Retina (tissue), 1 donor: ENCODE measurements around the gene NDOR1.

Experiments used
- DNase-seq: peaks from one replicate; pipeline ENCODE4 v3.0.0-alpha.2; 2016

The NDOR1 gene

DNA sequence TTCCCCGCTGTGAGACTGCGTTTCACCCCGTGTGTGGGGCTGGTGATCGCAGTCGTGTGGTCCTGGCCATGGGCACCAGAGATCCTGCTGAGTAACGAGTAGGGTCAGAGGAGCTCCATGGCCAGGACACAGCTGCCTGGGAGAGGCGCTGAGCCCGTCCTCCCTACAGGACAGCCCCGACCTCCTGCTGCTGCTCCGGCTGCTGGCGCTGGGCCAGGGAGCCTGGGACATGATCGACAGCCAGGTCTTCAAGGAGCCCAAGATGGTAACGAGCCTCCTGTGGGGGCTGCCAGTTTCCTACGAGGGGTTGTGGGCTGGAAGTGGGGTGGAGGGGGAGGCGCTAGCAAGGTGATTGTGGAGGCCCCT is 60.6 kb downstream of the NDOR1 start:
- no peak for DNase-seq
